ENCODE data around the gene RNF39.

- TF ChIP-seq CTCF (conservative IDR thresholded peaks at IDR 0.05; ENCODE audit: low read length) (no peak), EZH2phosphoT487 (IDR thresholded peaks at IDR 0.05; ENCODE audit: borderline replicate concordance, low read depth, low read length) (no peak)
These were observed 28.3 kb downstream of the RNF39 start for GRCh38 chr6:30047220-30047619.
